ENCODE measurements around the gene ALPP.

The ALPP gene

DNA sequence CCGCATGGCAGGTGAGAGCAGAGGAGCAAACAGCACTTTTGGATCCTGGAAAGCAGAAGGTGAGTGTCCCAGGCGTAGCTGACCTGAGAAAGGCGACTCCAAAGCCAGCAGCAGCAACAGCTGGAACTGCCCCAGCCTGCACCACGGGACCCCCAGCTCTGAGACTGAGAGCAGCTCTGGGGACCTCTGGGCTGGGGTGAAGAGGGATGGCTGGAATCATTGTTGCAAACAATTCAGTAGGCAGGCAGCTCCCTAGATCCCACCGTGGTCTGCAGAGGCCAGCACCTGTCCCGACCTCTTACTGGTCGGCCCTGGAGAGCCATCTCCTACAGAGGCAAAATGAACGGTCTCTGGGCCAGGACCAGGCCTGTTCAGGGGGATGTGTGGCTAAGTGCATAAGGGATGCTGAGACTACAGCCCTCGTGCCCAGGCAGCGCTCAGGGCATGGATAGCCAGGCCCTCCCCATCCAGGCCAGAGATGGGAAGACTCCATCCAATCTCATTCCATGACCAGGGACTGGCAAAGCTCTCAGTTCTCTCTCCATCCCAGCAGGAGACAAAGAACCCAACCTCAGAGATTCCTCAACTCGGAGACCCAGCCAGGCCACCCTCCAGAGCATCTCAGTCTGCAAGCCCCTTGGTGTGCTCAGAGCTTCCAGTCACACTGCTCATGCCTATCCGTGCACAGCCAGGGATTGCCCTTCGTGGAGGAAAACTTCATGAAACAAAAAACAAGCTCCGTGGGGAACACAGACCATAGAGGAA, 38.2 kb upstream of the ALPP start:
- DNase-seq: no peak

GRCh38 chr2:232341061-232341738, 37.4 kb upstream of the ALPP start:
- DNase-seq: no peak

DNA sequence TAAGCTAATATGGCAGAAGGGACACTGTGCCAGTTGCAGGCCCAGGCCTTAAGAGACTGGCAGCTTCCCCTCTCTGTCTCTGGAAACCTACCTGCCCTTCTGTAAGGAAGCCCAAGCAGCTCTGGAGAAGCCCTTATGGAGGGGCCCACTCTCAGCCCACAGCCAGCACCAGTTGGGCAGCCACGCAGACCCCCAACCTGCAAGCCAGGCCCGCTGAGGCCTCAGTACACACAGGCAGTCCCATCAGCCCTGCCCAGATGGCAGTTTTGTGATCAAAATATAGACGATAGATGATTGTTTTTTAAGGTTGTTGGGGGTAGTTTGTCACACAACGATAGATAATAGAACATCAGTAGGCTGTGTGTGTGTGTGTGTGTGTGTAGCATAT, 36.8 kb upstream of the ALPP start:
- no peak for DNase-seq

- no peak for DNase-seq
Observed at GRCh38 chr2:232342635-232343565, 35.7 kb upstream of the ALPP start.

DNA sequence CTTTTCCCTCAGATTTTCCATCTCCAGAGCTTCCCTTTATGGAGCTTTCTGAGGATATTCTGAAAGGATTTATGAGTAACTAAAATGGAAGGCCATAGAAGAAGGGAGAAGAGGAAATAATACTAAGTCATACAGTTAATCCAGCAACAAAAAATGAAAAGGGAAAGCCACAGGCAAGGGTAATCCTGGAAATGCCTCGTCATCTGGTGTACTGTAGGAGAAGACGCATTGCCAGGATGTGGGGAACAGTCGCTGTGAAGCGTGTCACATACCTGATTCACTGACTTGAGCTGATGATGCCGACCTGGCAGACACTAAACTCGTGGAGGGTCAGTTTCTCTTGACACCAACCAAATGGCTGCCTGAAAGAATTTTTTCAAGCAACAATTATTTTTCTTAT, 34.7 kb upstream of the ALPP start:
- DNase-seq: no peak

- DNase-seq: no peak
Observed at GRCh38 chr2:232345251-232345650, 33.3 kb upstream of the ALPP start.

DNA sequence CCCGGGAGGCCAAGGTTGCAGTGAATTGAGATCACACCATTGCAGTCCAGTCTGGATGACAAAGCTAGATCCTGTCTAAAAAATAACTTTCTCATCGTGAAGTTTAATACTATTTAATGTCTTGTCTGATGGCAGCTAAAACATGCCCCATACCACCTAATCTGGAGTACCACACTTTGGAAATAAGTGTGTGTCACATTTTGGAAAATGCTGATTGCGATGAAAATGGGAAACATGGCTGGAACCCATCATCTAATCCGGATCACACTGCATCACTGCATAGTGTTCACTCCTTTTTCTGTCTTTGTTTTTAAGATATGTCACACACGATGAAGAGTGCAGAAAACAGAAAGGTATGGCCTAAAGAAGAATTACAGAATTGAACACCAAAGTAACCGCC, 31.2 kb upstream of the ALPP start:
- DNase-seq: no peak

GRCh38 chr2:232348936-232349335, 29.6 kb upstream of the ALPP start:
- DNase-seq: no peak

DNA sequence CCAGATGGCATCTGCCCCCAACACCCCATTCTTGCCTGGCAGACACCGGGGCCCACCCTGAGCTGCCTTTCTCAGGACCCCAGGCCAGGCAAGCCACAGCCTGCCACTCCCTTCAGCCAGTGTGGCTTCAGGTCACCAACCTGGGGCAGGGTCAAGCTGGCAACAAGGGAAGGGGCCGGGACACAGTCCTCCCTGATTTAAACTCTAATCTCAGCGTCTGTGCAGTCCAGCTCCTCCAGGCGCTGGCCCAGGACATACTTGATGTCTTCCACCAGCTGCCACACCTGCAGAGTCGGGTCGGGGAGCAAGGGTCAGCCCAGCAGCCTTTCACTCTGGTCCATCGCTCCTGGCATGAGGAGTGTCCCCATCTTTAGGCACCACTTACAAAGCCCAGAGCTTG, 29.0 kb upstream of the ALPP start:
- DNase-seq: no peak

GRCh38 chr2:232349946-232350635, 28.5 kb upstream of the ALPP start:
- no peak for DNase-seq

- DNase-seq: no peak
Observed at GRCh38 chr2:232350804-232351685, 27.5 kb upstream of the ALPP start.

DNA sequence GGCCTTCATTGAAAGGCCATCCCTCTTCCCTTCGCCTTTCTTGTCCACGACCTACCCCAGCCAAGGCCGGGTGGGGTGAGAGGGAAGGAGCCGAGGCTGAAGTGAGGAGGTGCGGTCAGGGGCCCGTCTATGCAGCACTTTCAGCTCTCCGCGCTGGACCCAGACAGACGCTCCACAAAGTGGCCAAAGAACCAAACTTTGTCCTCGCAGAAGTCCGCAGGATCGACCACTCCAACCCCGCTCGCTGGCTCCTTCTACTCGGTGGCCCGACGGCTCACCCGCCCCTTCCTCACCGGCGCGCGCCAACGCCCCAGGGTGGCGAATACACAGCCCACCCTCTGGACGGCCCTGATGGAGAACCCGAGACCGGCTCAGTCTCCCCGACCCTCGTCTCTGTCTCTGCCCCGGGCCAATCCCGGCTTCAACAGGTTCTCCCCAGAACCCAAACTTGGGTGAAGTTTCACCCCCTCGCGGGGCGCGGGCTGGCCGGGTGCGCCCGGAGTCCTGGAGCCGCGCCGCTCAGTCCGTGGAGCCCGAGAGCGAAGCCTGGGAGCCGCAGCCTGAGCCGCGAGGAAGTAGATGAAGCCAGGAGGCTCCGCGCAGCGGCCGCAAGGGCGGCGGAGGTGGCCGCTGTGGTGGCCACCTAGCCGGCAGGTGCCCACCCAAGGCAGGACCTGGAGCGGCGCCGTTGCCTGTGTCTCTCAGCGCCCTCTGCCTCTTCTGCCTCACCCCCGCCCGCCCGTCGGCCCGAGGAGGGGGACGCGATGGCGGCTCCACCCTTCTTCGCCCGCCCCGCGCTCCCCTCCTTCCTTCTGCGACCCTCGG, 26.7 kb upstream of the ALPP start:
- no peak for DNase-seq

DNA sequence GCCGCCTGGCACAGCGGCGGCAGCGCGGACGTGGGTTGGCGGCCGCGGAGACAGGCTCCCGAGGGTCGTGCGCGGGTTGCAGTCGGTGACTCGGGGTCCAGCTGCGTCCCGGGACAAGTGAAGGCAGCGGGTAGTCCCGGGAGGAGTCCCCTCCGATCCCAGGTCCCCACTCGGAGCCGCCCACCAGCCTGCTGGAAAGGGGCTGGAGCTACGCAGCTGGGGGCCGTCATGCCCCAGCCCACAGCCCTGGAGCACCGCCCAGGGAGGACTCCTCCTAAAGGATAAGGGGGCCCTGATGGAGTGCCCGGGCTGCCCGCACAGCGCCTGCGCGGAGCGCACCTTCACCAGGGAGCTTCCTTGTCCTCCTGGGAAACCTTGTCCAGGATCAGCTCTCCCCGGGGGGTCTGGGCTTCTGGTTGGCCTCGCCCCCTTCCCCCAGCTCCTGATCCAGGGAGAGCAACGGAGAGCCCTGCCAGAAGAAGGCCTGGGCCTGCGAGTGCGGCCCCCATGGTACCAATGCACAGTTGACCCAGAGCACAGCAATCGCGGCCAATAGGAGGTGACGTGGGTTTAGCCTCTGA, 25.9 kb upstream of the ALPP start:
- no peak for DNase-seq

GRCh38 chr2:232353096-232353495, 25.5 kb upstream of the ALPP start:
- DNase-seq: no peak

DNA sequence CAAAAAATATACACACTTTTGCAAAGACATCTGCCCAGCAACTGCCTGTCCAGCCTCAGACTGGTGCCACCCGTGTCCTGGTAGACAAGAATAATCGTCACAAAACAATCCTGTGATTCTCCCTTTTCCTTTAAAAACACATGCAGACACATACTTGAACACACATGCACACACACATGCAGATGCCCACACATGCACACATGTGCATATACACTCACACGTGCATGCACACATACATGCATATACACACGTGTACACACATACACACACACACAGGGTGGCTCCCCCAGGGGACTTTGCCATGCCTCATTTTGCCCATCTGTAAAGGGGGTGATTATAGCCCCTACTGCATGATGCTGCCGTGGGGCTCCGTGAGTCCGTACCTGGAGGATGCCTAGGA, 24.9 kb upstream of the ALPP start:
- no peak for DNase-seq

DNA sequence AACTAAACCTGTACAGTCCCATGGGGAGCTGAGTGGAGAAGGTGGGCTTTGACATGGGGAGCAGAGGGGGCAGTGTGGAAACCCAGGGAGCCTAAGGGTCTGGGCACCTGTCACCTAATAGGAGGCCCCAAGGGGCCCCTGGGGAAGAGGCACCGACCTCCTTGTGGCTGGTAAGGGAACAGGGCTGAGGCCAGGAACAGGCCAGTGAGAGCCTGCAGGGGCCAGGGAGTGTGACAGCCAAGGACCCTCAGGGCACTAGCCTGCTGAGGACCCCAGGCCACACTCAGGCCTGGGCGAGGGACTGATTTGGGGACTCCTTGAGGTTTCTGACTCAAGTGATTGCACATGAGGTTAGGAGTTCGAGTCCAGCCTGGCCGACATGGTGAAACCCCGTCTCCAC, 24.5 kb upstream of the ALPP start:
- no peak for DNase-seq

- DNase-seq: no peak
Observed at GRCh38 chr2:232361646-232362045, 16.9 kb upstream of the ALPP start.

GRCh38 chr2:232362174-232362900, 16.2 kb upstream of the ALPP start:
- DNase-seq: no peak

Data from anterior cingulate cortex (tissue), 58 donors.